GM19035 (cell line): ENCODE measurements around the gene FBXL19.
"Not testable (repeated sequence)": the region's sequence is repeated elsewhere in the genome, so short reads cannot be mapped to it uniquely, and the experiment has no call there.

Experiments
- ATAC-seq: cut with Tn5 transposase; IDR thresholded peaks from one replicate; pipeline ENCODE4 v1.9.1; 2021; ENCODE audit not compliant: unreplicated experiment

Gene FBXL19, protein sequence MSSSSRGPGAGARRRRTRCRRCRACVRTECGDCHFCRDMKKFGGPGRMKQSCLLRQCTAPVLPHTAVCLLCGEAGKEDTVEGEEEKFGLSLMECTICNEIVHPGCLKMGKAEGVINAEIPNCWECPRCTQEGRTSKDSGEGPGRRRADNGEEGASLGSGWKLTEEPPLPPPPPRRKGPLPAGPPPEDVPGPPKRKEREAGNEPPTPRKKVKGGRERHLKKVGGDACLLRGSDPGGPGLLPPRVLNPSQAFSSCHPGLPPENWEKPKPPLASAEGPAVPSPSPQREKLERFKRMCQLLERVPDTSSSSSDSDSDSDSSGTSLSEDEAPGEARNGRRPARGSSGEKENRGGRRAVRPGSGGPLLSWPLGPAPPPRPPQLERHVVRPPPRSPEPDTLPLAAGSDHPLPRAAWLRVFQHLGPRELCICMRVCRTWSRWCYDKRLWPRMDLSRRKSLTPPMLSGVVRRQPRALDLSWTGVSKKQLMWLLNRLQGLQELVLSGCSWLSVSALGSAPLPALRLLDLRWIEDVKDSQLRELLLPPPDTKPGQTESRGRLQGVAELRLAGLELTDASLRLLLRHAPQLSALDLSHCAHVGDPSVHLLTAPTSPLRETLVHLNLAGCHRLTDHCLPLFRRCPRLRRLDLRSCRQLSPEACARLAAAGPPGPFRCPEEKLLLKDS

DNA sequence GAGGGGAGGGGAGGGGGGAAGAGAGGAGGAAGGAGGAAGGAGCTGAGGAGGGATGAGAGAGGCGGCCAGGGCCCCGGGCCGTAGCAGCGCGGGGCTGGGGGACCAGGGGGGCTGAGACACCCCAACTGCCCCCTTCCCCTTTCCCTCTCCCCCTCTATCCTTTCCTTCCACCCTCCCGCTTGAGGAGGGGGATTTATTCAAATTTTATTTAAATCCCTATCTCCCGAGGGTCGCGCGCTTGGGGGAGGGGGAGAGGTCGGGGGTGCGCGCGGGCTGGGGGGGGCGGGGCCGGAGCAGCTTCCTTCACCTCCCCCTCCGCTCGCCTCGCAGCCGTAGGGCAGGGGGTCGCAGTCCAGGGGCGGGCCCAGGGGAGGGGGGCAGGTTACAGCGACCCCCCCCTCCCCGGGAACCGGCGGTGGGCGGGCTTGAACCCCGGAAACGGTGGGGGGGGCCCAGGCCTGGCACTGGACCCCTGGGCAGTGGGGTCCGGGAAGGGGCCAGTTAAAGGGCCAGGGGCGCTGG lies at the start of gene FBXL19:
Gene FBXL19 (plus strand): TSS at position 19 of the 522 bp plus-strand sequence. CDS start 2,183 bp downstream, outside the sequence.
- no peak for ATAC-seq

DNA sequence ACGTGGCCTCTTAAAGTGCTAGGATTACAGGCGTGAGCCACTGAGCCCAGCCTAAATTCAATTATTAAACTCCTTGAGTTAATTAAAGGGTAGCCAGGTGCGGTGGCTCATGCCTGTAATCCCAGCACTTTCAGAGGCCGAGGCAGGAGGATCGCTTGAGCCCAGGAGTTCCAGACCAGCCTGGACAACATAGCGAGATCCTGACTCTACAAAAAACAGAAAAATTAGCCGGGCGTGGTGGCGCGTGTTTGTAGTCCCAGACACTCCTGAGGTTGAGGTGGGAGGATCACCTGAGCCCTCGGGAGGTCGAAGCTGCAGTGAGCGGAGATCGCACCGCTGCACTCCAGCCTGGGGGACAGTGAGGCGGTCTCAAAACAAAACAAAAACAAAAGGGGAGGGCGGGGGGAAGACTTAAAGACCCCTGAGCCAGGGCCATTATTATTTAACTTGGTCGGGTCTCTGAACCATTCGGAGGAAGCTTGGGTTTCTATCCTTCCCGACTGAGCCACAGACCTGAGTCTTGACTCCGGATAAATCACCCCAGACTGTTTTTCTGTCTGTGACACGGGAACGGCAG lies 49.0 kb upstream of the FBXL19 start:
- no peak for ATAC-seq

DNA sequence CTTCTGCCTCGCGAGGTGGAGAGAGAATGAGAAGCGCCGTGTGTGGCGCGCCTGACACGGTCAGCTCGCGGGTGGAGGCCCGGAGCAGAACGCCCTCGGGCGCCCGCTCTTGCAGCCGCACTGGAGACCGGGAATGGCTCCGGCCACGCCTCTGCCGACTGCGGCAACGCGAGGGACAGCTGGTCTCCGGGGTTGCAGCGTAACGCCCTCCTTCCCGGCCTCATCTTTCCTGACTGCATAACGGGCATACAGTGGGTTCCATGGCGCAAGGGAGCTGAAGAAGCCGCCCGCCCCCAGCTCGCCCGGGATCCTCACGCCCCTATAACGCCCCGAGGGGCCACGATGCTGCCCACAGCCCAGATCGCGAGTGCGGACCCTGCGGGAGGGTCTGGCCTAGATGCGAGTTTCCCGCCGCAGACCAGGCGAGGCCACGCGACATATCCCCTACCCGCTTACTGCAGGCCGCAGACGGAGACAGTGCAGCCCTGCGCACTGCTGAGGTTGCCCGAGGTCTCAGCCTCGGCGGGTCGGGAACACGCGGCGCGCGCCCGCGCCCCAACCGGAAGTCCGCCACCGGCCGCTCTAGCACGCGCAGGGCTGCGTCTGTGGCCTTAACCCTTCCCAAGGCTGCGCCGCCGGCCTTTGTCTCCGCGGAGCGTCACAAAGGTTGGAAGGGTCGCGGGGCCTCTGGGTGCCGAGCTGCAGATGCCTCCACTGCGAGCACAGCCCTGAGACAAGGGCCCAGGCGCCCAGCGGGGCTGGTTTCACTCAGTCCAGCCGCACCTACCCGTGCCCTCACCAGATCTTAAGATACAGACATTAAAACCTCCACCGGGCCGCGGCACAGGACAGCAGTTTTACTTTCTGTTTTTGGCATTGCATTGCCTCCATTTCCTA lies 48.3 kb upstream of the FBXL19 start:
- peak; percentile 86 for ATAC-seq

DNA sequence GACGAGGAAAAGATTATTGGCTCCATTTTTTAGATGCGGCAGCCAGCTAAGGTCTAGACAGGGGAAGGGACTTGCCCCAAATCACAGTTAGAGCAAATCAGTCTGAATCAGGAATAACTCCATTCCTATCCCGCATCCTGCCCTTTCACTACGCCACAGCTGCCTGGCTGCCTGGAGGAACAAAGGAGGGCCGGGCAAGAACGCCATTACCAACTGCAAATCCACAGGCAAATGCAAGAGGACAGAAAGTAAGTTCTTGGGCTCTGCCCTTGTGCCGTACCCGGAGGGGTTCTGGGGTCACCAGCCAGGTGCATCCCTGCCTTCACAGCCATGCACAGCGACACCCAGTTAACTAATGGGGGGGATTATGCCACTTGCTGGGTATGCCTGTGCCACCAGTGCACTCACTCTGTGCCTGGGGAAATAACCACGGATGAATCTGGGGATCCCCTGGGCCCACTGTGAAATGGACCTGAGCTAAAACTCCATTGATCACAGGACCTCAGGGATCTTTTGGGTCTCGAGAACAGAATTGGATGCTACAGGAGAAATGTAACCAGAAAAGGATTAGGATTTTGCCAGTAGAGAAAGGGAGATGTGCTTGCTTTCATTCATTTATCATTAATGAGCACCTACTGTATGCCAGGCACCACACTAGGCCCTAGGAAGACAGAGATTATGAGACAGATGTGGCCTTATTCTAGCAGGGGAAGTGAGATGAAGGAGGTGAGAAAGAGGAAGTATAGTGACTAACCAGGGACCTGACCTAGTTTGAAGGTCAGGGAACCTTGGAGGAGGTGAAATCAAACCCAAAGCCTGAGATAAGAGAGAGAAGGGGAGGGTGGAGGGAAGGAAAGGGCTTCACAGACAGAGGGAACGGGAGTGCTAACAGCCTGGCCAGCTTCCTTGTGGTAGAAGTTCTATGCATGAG lies 47.2 kb upstream of the FBXL19 start:
- no peak for ATAC-seq

DNA sequence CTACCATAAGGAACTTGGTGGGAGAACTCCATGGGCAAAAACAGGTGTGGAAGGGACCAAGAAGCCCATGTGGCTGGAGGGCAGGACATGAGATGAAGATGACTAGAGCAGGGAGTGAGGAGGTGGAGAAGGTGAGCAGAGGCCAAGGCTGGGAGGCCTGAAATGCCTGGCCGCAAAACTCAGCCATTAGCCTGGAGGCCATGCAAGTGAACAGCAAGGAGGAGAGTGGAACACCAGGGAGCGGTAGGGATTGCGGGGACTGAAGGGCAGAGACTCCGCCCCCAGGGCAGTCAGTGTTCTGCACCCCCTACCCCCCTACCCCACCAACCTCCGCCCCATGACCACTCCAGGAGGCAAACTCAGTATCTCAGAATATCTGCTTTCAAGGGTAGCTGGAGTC lies 46.5 kb upstream of the FBXL19 start:
- ATAC-seq: no peak

DNA sequence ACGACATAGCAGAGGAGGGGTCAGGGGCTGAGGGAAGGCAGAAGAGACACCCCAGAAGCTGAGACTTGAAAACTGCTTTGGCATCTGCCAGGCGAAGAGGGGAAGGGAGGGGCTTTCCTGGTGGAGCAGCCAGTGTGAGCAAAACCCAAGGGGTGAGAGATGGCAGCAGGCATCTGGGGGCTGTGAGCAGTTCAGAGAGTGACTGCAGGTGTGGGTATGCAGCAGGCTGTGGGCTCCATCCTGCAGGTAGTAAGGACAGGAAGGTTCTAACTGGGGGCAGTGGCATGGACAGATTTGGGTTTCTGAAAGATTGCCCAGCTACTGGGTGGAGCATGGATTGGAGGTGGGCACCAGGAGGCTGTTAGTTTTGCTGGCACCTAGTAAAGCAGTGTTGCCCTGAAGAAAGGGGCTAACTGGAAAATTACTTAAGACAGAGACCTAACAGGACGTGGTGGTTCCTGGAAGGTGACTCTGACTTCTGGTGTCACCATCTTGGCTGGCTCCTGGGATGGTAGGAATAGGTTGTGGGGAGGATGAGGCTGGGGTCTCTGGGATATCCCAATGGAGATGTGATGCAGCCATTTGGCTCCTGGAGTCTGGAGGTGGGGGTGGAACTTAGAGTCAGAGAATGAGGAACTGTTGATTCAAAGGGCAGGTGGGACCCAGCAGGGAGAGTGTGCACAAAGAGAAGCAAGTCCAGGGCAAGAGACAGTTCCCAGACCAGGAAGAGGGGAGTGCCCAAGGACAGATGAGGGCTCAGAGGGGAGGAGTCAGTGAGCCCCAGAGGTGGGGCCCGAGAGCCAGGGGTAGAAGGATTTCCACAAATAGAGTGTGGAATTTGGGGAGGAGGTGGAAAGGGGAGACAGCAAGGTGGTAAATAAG lies 40.7 kb upstream of the FBXL19 start:
- no peak for ATAC-seq

DNA sequence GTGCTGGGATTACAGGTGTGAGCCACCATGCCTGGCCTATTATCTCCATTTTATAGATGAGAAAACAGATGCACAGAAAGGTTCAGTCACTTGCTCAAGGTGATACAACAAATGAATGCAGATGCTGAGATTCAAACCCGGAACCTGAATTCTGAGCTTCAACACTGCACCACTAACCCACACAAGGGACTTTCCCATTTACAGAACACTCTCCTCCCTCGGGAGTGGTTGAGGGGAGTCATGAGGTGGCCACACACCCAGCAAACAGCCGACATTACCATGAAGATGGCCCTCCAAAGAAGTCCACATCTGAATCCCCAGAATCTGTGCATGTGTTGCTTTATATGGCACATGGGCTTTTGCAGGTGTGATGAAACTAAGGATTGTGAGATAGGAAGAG lies 38.6 kb upstream of the FBXL19 start:
- no peak for ATAC-seq

DNA sequence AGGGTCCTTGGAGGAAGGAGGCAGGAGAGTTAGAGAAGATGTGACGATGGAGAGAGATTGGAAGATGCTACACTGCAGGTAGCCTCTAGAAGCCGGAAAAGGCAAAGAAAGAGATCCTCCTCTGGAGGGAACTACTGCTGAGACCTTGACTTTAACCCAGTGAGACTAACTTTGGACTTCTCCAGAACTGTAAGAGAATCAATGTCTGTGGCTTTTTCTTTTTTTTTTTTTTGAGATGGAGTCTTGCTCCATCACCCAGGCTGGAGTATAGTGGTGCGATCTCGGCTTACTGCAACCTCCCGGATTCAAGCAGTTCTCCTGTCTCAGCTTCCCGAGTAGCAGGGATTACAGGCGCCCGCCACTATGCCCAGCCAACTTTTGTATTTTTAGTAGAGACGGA lies 38.2 kb upstream of the FBXL19 start:
- no peak for ATAC-seq

DNA sequence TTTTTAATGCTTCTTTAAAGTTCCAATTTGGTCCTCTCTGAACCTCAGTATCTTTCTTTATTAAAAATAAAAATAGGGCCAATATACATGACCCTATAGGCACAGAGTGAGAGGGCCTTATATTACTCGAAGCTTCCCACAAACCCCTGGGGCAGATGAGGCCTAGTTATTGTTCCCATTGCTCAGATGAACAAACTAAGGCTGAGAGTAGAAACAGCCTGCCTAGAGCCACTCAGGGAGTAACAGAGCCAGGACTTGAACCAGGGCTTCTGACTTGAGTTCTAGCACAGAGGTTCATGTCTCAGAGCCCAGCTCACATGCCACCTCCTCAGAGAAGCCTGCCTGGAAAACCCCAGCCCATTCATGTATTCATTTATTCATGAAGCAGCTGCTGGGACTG lies 37.2 kb upstream of the FBXL19 start:
- no peak for ATAC-seq

DNA sequence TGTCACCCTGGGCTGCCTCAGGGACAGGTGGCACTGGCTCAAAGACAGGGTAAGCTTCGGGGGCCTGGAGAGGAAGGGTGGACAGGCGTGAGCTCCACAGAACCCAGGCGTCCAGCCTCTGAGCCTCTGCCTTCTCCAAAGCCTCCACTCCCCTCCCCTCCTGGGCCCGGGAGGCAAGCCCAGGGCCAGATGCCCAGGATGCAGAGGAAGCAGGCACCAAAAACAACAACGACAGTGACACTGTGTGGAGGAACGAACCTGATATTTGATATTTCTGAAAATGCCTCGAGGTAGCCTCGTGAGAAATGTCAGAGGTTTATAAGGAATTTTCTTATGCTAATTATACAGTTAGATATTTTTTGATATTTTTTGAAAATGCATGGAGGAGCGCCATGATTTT lies 35.4 kb upstream of the FBXL19 start:
- no peak for ATAC-seq

DNA sequence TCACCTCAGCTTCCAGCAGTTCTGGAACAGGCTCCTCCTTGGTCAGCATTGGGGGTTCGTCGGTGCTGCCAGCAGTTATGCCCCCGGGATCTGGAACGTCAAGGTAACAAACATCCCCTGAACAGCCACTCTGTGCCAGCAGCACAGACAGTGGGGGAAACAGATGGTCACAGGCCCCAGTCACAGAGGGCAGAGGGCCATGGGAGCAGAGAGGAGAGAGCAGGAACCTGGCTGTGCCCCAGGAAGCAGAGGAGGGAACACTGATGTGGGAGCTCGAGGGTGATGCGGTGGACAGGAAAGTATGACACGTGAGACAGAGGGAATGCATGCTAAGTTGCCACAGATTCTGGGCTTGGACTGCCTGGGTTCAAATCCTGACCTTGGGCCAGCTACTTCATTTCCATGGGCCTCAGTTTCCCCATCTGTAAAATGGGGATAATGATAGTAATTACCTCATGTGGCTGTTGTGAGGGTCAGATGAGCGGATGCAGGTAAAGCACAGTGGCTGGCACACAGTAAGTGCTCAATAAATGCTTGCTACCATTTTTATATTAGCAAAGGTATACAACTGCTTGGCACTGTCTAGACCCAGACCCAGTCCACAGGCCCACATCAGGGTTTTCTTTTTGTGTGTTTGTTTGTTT lies 34.4 kb upstream of the FBXL19 start:
- ATAC-seq: no peak

DNA sequence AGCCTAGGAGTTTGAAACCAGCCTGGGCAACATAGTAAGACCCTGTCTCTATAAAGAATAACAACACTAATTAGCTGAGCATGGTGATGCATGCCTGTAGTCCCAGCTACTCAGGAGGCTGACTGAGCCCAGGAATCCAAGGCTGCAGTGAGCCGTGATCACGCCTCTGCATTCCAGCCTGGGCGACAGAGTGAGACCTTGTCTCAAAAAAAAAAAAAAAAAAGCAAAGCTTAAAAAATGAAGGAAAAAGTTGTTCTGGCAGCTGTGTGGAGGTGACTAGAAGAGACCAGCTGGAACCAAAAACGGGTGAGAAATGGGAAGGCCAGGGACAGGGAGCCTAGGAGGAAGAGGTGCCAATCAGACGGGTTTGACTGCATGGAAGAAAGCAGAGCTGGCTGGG lies 33.7 kb upstream of the FBXL19 start:
- ATAC-seq: no peak

DNA sequence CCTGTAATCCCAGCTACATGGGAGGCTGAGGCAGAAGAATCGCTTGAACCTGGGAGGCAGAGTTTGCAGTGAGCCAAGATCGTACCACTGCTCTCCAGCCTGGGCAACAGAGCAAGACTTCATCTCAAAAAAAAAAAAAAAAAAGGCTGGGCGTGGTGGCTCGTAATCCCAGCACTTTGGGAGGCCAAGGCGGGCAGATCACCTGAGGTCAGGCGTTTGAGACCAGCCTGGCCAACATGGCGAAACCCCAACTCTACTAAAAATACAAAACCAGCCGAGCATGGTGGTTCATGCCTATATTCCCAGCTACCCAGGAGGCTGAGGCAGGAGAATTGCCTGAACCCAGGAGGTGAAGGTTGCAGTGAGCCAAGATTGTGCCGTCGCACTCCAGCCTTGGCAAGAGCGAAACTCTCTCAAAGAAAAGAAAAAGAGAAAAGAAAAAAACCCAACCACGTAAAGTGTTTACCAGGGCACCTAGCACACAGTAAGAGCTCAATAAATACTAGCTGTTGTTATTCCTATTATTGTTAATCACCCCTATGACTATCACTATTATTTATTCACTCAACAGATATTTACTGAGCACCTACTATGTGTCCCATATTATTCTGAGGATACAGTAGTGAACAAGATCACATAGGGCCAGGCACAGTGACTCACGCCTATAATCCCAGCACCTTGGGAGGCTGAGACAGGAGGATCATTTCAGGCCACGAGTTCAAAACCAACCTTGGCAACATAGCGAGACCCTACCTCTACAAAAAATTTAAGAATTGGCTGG lies 32.1 kb upstream of the FBXL19 start:
- not testable (repeated sequence) for ATAC-seq

DNA sequence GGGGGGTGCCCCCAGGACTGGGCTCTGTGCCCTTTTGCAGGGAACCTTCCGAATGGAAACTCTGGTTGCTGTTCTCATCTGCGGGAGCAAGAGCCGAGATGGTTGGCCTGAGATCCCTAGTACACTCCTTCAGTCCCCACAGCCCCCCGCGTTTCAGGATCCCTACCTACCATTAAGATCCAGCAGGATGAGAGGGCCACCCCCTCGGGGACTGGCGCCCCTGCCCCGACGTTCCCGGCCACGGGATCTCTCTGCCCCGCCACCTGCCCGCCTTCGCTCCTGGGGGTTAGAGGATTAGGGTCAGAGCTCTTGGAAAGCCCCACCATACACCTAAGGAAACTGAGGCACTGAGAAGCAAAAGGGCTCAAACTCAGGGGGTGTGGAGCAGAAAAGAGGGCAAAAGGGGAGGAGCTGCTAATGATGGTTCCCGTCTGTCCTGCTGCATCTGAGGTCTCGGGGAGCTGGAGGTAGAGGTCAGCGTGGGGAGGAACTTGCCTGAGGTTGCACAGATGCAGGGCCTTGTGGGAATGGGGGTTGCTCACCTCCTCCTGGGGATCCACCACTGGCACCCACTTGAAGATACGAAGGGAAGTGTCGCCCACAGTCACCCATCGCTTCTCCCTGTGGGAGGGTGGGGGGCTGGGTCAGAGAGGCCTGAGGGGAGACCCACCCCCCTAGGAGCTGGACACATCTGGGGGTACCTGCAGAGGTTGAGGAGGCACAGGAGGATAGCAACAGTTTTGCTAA lies 30.5 kb upstream of the FBXL19 start:
- ATAC-seq: no peak

DNA sequence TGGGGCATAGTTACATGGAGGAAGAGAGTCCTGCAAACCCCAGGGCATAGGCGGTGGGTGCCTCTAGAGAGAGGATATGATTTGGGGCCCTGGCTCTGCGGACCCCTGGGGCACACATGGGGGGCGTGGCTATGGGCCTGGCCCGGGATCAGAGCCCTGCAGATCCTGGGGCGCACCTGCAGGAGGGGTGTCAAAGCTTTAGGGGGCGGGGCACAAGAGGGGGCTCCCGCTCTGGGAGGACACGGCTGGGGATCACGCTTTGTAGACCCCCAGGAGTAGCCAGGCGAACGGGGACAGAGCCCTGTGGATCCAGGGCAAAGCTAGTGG lies 30.0 kb upstream of the FBXL19 start:
- ATAC-seq: peak; percentile 14

DNA sequence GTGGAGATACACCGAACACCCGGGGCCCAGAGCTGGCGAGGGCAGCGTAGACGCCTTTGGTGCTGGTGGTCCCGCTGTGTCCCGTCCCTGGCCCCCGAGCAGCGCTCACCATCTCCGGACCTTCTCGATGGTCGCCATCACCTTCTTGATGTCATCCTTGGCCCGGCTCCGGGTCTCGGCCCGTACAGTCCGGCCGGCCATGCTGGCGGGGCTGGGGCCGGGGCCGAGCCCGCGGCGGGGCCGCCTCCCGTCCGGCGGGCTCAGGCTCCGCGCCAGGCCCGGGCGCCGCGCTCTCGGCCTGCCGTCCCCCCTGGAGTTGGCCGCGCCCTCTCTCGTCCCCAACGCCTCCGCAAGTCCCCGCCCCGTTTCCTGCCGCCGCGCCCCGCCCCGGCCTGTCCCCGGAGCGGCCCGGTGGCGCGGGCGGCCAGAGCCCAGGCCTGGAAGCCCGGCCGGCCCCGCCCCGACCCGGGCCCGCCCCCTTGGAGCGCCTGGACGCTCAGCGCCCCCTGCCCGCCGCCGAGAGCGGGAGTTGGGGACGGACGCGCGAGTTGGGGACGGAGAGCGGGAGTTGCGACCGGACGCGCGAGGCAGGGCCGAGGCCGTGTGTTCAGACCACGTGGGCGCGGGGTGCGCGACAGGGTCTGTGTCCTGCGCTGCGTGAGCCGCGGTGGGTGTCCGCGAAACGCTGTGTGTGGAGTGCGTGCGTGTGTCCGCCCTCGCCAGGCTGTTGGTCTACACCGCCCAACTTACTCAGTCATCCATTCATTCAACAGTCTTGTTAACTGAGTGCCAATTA lies 29.4 kb upstream of the FBXL19 start, which contains the start of gene BCL7C:
Gene BCL7C (minus strand): TSS at position 334 of the 796 bp plus-strand sequence. CDS start 133 bp downstream, at position 201.
- ATAC-seq: peak; percentile 77
